Adrenal gland (tissue), 12 donors: Measurements from ENCODE around the gene IQCN. TPM values are rescaled to one million over a fixed set of nuclear protein-coding genes. Genes with fewer than 3 reads are reported as not detected.

ENCODE experiments used
- DNase-seq, 7 donors: peaks; one replicate each; pipeline ENCODE4 v3.0.0-alpha.2; 2019 to 2020
- H3K27ac ChIP-seq, 5 donors: fragments of 200-600 bp; sonication (generic) in 4 of 5; 1 replicate in 3 of 5; 2 replicates in 2 of 5; pipeline versions ENCODE4 v1.5.1 to v1.8.0; 2016 to 2020; ENCODE audit warnings: mild to moderate bottlenecking in 1 of 5
- H3K27me3 ChIP-seq: fragments of 200-600 bp; 2 replicates; pipeline ENCODE4 v1.8.0; 2021
- H3K36me3 ChIP-seq, 2 donors: fragments of 200-600 bp; replicated peaks in 1 of 2; 1 replicate in 1 of 2; 2 replicates in 1 of 2; pipeline versions ENCODE4 v1.5.1 to v1.8.0; 2018 to 2022
- H3K4me1 ChIP-seq, 2 donors: fragments of 200-600 bp; replicated peaks in 1 of 2; 1 replicate in 1 of 2; 2 replicates in 1 of 2; pipeline versions ENCODE4 v1.5.1 to v1.8.0; 2018 to 2021
- H3K4me3 ChIP-seq, 4 donors: fragments of 200-600 bp; sonication (generic) in 3 of 4; one replicate each; pipeline ENCODE4 v1.5.1; 2016 to 2018
- H3K9me3 ChIP-seq, 3 donors: fragments of 200-600 bp; sonication (generic) in 1 of 3; replicated peaks in 1 of 3; 1 replicate in 2 of 3; 2 replicates in 1 of 3; pipeline versions ENCODE4 v1.5.1 to v1.8.0; 2016 to 2021
- POLR2A ChIP-seq, 2 donors: fragments of 450-650 bp; IDR thresholded peaks; one replicate each; pipeline ENCODE4 v1.6.1; 2017; ENCODE audit warnings: antibody characterized with exemption in 2 of 2, mild to moderate bottlenecking in 2 of 2, moderate library complexity in 1 of 2
- WGBS, 4 donors: extraction: QIAGEN DNeasy Blood & Tissue Kit in 2 of 4; methylation state at CpG; one replicate each; pipeline versions ENCODE4 v1.1.5 to v1.1.7; 2013 to 2017; 5-methylcytosine and 5-hydroxymethylcytosine counted together
- intact Hi-C, 2 donors: fragments of 100-400 bp; cut with DNase I; formaldehyde crosslinking; loops; one replicate each; pipeline versions ENCODE4 v1.14.1 to v1.15.0; 2022 to 2023
- polyA plus RNA-seq, 3 donors: library from polyadenylated mRNA; stranded (reverse); fragments of 200-250 nt in 2 of 3; fragments of 350-450 nt in 1 of 3; fragmentation: Illumina TruSeq in 1 of 3; extraction: RNeasy Lipid Tissue Mini Kit (QIAGEN cat#74804) in 1 of 3; gene quantifications; one replicate each; pipeline ENCODE4 v1.2.3, GENCODE V29; 2013 to 2014
- total RNA-seq, 9 donors: library from RNA; depleted of rRNA in 4 of 9; stranded (reverse); fragments of >200 nt in 4 of 9; fragments of 120-200 nt in 1 of 9; fragmentation: NEBNext Ultra II Directional in 1 of 9; extraction: Animal tissue kit (Norgen Biotek cat#: 25700) in 1 of 9; gene quantifications; one replicate each; pipeline versions ENCODE4 v1.1.0 to v1.2.4, GENCODE V29; 2013 to 2023
- TF ChIP-seq, protein P1 (sequence below), 6 experiments: fragments of 450-650 bp in 4 of 6; fragments of 200-600 bp in 2 of 6; sonication (generic) in 1 of 6; IDR thresholded peaks; 1 replicate in 5 of 6; 2 replicates in 1 of 6; pipeline versions ENCODE4 v1.5.1 to v1.8.0; 2016 to 2021; ENCODE audit warnings: antibody characterized with exemption in 6 of 6, mild to moderate bottlenecking in 2 of 6, moderate library complexity in 1 of 6
- donor health status: healthy with polysubstance abuse.
- donor health status: Bipolar disorder and iron deficiency.
- donor health status: DM: yes; HTN: yes; CAD: no.
- donor health status: DM: no; HTN: no; CAD: no.
- donor health status: DM: no; HTN: no; CAD: no.
- donor health status: DM: yes; HTN: yes; CAD: no.

IQCN gene
- total and polyA plus RNA-seq, 12 donors = 0.30 to 45.2 (median 2.8) TPM

DNA sequence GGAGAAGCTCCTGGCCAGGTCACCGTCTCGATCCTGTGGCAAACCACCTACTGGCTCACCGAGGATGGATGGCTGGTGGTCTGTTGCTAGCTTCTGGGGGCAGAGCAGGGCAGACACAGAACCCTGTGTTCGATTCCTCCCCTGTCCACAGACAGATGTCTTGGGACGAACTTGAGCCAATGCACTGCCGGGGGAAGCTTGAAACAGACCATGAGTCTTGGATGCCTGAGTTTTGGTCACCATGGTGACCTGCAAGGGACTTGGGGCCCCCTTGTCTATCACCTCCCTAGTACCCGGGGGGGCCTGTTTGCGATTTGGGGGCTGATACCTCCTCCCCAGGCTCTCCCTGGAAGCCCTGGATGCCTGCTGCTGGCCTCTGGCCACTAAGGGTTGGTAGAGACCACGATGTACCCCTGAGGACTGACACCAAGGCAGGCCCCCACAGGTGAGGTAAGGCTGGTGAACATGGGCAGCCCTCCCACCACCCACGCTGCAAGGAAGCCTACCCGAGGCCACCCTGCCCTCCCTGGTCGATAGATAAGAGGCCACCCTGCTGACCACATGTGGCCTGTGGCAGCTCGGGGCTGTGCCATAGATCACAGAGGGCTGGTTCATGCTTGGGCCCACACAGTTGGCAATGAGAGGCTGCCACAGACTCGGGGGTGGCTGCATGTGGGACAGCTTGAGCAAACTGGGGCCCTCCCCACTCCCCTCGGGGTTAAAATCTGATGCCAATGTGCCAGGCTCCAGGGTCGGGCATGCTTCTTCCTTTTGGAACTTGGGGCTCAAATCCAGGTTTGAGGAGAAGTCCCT, 10.7 kb downstream of the IQCN start:
- H3K4me3 ChIP-seq = no peak overlapping the region
- no peaks in the 10 kb centered on the region for H3K27me3 ChIP-seq
- 72 to 81% (median 78%) methylated on average over 10 to 16 of the region's 16 CpGs for WGBS, 4 donors
- no peak for TF ChIP-seq POLR2A (IDR thresholded peaks at IDR 0.05)
- TF ChIP-seq, protein P1, sequence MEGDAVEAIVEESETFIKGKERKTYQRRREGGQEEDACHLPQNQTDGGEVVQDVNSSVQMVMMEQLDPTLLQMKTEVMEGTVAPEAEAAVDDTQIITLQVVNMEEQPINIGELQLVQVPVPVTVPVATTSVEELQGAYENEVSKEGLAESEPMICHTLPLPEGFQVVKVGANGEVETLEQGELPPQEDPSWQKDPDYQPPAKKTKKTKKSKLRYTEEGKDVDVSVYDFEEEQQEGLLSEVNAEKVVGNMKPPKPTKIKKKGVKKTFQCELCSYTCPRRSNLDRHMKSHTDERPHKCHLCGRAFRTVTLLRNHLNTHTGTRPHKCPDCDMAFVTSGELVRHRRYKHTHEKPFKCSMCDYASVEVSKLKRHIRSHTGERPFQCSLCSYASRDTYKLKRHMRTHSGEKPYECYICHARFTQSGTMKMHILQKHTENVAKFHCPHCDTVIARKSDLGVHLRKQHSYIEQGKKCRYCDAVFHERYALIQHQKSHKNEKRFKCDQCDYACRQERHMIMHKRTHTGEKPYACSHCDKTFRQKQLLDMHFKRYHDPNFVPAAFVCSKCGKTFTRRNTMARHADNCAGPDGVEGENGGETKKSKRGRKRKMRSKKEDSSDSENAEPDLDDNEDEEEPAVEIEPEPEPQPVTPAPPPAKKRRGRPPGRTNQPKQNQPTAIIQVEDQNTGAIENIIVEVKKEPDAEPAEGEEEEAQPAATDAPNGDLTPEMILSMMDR (IDR thresholded peaks at IDR 0.05) = no peak
- intact Hi-C loops = no loop called here
- peak in 1 of 7 donors; percentile 53 for DNase-seq
- H3K9me3 ChIP-seq = no peaks in the 10 kb centered on the region
- H3K36me3 ChIP-seq = peaks cover 0 to 34% of the 10 kb centered on the region in 2 donors
- peaks cover 10 to 18% of the 10 kb centered on the region in 2 donors for H3K4me1 ChIP-seq
- H3K27ac ChIP-seq = peak overlapping the region in 3 of 5 donors; percentile 16 to 80 (median 78)

DNA sequence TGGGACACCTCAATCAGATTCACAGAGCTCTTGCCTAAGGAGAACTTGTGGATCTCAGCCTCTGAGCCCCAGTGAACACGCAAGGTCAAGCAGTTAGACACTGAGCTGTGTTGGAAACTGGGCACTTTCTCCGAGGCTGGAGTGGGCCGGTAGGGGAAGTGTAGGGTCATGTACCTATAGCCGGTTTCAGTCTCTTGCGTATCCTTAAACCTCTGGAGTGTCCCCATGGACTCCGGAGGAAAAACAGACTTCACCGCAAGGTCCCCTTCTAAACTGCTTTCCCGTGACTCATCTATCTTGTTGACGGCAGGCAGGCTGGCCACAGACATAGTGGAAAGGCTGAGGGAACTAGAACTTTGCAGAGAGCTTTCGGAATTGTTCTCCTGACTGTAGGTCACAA, 11.3 kb downstream of the IQCN start:
- Histone ChIP-seq H3K27me3 (no peaks in the 10 kb centered on the region), H3K36me3 (peaks cover 0 to 31% of the 10 kb centered on the region in 2 donors), H3K4me3 (no peak overlapping the region), H3K9me3 (no peaks in the 10 kb centered on the region), H3K27ac (peak overlapping the region in 3 of 5 donors; percentile 16 to 80 (median 78)), H3K4me1 (peaks cover 10 to 18% of the 10 kb centered on the region in 2 donors)
- intact Hi-C loops = no loop called here
- DNase-seq = peak in 3 of 7 donors; percentile 60 to 63 (median 62)
- WGBS, 4 donors = 43 to 63% (median 56%) methylated on average over 9 to 10 of the region's 10 CpGs
- TF ChIP-seq, protein P1 (IDR thresholded peaks at IDR 0.05) = no peak
- TF ChIP-seq POLR2A (IDR thresholded peaks at IDR 0.05) = no peak

DNA sequence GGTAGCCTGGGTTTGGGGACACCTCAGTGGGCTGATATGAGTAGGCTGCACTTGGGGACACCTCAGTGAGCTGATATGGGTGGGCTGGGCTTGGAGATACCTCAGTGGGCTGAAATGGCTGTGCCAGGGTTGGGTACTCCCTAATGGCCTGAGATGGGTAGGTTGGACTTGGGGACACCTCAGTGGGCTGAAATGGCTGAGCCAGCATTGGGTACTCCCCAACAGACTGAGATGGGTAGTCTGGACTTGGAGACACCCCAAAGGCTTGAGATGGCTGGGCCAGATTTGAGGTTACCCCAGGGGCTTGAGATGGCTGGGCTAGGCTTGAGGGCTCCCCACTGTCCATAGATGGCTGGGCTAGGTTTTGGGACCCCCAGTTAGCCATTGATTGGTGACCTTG, 12.1 kb downstream of the IQCN start:
- H3K36me3 ChIP-seq = peaks cover 0 to 27% of the 10 kb centered on the region in 2 donors
- TF ChIP-seq POLR2A (IDR thresholded peaks at IDR 0.05) = no peak
- TF ChIP-seq, protein P1 (IDR thresholded peaks at IDR 0.05) = no peak
- intact Hi-C loops = no loop called here

DNA sequence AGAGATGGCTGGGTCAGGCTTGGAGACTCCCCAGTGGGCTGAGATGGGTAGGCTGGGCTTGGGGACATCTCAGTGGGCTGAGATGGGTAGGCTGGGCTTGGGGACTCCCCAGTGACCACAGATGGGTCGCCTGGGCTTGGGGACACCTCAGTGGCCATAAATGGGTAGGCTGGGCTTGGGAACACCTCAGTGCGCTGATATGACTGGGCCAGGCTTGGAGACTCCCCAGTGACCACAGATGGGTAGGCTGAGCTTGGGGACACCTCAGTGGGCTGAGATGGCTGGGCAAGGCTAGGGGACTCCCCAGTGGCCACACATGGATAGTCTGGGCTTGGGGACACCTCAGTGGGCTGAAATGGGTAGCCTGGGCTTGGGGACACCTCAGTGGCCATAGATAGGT, 12.8 kb downstream of the IQCN start:
- Histone ChIP-seq H3K36me3 (peaks cover 0 to 20% of the 10 kb centered on the region in 2 donors), H3K27me3 (no peaks in the 10 kb centered on the region), H3K4me3 (no peak overlapping the region), H3K9me3 (no peaks in the 10 kb centered on the region), H3K27ac (no peak overlapping the region), H3K4me1 (peaks cover 10 to 18% of the 10 kb centered on the region in 2 donors)
- no peak for DNase-seq
- 92 to 100% (median 96%) methylated on average over 2 of the region's 2 CpGs for WGBS, 4 donors
- intact Hi-C loops = no loop called here
- TF ChIP-seq, protein P1 (IDR thresholded peaks at IDR 0.05) = no peak
- TF ChIP-seq POLR2A (IDR thresholded peaks at IDR 0.05) = no peak

More for the DNA sequence above, 12.1 kb downstream of the IQCN start:
- Histone ChIP-seq H3K4me1 (peaks cover 10 to 18% of the 10 kb centered on the region in 2 donors), H3K4me3 (no peak overlapping the region), H3K9me3 (no peaks in the 10 kb centered on the region), H3K27me3 (no peaks in the 10 kb centered on the region), H3K27ac (no peak overlapping the region)
- DNase-seq = no peak
